Thyroid gland (tissue), 4 donors: ENCODE measurements around the gene KRT76.

Experiments
- CTCF ChIP-seq, 6 experiments: fragments of 200-600 bp in 3 of 6; fragments of 450-650 bp in 3 of 6; sonication (generic) in 3 of 6; IDR thresholded peaks; one replicate each; pipeline ENCODE4 v1.5.1; 2016 to 2019; ENCODE audit warnings: antibody characterized with exemption in 6 of 6, mild to moderate bottlenecking in 2 of 6, inconsistent platforms in 1 of 6, moderate library complexity in 1 of 6
- POLR2A ChIP-seq, 2 donors: fragments of 450-650 bp; IDR thresholded peaks; one replicate each; pipeline ENCODE4 v1.6.1; 2017; ENCODE audit warnings: antibody characterized with exemption in 2 of 2, mild to moderate bottlenecking in 2 of 2, moderate library complexity in 1 of 2

- TF ChIP-seq CTCF (IDR thresholded peaks at IDR 0.05) (no peak), POLR2A (IDR thresholded peaks at IDR 0.05) (no peak)
These were observed 34.2 kb downstream of the KRT76 start for GRCh38 chr12:52742822-52743457.
